Measurements from ENCODE around the gene ZNF341.

DNA sequence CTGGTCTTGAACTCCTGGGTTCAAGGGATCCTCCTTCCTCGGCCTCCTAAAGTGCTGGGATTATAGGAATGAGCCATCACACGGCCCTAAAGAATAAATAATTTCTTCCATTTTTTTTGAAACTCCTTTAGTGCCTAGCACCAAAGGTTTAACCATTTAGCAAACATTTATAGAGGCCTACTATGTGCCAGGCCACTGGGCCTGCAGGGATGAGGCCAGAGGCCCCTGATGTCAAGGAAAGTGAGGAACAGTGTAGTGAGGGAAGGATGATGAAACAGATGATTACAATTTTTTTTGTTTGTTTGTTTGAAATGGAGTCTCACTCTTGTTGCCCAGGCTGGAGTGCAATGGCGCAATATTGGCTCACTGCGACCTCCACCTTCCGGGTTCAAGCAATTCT lies 33.8 kb downstream of the ZNF341 start:
- TF ChIP-seq, protein P1, sequence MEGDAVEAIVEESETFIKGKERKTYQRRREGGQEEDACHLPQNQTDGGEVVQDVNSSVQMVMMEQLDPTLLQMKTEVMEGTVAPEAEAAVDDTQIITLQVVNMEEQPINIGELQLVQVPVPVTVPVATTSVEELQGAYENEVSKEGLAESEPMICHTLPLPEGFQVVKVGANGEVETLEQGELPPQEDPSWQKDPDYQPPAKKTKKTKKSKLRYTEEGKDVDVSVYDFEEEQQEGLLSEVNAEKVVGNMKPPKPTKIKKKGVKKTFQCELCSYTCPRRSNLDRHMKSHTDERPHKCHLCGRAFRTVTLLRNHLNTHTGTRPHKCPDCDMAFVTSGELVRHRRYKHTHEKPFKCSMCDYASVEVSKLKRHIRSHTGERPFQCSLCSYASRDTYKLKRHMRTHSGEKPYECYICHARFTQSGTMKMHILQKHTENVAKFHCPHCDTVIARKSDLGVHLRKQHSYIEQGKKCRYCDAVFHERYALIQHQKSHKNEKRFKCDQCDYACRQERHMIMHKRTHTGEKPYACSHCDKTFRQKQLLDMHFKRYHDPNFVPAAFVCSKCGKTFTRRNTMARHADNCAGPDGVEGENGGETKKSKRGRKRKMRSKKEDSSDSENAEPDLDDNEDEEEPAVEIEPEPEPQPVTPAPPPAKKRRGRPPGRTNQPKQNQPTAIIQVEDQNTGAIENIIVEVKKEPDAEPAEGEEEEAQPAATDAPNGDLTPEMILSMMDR (IDR thresholded peaks at IDR 0.05; ENCODE audit: borderline replicate concordance, extremely low read depth, low read length, poor library complexity, severe bottlenecking): no peak
- TF ChIP-seq EZH2 (IDR thresholded peaks at IDR 0.05; ENCODE audit: borderline replicate concordance, low read depth, low read length, severe bottlenecking): no peak

Data from DND-41 (cell line).